ENCODE data around the gene MYRIP.

Gene MYRIP

DNA sequence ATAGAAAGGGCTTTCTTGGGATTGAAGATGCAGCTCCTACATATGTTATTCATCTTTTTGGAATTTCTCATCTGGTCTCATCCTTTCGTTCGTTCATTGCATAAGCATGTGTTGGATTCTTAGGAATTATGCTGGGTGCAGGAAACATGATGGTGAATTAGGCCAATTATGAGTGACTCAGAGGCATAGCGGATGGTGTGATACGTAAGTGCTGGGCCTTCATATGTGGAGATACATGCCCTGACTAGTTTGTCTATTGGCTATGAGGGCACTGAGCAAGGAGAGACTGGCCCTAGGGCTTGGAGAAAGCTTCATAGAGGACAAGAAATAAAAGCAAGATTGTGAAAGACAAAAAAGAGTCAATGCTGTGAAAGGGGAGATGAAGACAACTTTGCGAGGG lies 235.1 kb downstream of the MYRIP start:
- Histone ChIP-seq H3K4me3 (replicated peaks; ENCODE audit: low read depth, low read length) (no peak overlapping the region), H3K36me3 (ENCODE audit: control insufficient read depth, insufficient read depth, low read length) (no peaks in the 10 kb centered on the region), H3K27me3 (replicated peaks; ENCODE audit: control insufficient read depth, insufficient read depth, low read length) (no peaks in the 10 kb centered on the region; the same call in 1 of the 2 replicates)
- TF ChIP-seq, protein P1, sequence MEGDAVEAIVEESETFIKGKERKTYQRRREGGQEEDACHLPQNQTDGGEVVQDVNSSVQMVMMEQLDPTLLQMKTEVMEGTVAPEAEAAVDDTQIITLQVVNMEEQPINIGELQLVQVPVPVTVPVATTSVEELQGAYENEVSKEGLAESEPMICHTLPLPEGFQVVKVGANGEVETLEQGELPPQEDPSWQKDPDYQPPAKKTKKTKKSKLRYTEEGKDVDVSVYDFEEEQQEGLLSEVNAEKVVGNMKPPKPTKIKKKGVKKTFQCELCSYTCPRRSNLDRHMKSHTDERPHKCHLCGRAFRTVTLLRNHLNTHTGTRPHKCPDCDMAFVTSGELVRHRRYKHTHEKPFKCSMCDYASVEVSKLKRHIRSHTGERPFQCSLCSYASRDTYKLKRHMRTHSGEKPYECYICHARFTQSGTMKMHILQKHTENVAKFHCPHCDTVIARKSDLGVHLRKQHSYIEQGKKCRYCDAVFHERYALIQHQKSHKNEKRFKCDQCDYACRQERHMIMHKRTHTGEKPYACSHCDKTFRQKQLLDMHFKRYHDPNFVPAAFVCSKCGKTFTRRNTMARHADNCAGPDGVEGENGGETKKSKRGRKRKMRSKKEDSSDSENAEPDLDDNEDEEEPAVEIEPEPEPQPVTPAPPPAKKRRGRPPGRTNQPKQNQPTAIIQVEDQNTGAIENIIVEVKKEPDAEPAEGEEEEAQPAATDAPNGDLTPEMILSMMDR (IDR thresholded peaks at IDR 0.05; ENCODE audit: insufficient read depth, low read length, poor library complexity, severe bottlenecking), result no peak
- DNase-seq (ENCODE audit: extremely low read depth, insufficient read length), result no peak

DNA sequence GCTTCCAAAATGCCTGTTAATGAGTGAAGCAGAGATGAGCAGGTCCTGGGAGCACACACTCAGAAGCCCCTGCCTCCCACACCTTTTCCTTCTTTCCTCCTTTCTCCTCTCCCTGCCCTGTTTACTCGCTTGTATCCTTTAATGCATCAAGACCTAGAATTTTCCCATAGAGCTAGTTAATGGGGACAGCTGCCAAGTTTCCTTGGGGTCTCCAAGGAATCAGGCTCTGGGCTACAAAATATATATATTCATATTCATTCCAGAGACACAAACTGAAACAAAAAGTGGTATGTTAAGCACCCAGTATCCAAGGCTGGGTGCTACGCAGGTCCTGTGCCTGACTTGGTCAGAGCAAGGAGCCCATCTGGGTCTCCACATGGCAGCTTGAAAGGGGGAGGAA lies 235.6 kb downstream of the MYRIP start:
- no peaks in the 10 kb centered on the region for H3K36me3 ChIP-seq (ENCODE audit: control insufficient read depth, insufficient read depth, low read length)
- DNase-seq (ENCODE audit: extremely low read depth, insufficient read length), result no peak
- H3K27me3 ChIP-seq (replicated peaks; ENCODE audit: control insufficient read depth, insufficient read depth, low read length), result no peaks in the 10 kb centered on the region; the same call in 1 of the 2 replicates
- no peak overlapping the region for H3K4me3 ChIP-seq (replicated peaks; ENCODE audit: low read depth, low read length)
- TF ChIP-seq, protein P1 (IDR thresholded peaks at IDR 0.05; ENCODE audit: insufficient read depth, low read length, poor library complexity, severe bottlenecking), result no peak

DNA sequence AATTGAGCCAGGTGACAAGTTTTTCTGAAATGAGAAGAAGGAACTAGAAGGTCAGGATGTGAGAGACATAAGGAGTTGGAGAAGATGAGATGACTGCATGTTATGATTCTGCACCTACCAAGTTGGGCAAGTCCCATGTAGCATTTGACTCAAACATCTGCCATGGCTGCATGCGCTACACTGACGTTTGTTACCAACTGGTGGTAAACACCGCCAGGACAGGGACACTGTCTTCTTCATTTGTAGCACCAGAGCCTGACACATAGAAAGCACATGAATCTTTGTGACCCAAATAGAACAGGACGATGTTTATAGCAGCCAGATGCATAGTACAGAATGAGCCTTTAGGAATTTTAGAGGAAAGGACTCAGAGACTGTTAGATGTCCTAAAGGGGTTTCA lies 236.7 kb downstream of the MYRIP start:
- no peak for DNase-seq (ENCODE audit: extremely low read depth, insufficient read length)
- no peaks in the 10 kb centered on the region; the same call in 1 of the 2 replicates for H3K27me3 ChIP-seq (replicated peaks; ENCODE audit: control insufficient read depth, insufficient read depth, low read length)
- no peaks in the 10 kb centered on the region for H3K36me3 ChIP-seq (ENCODE audit: control insufficient read depth, insufficient read depth, low read length)
- H3K4me3 ChIP-seq (replicated peaks; ENCODE audit: low read depth, low read length), result no peak overlapping the region
- TF ChIP-seq, protein P1 (IDR thresholded peaks at IDR 0.05; ENCODE audit: insufficient read depth, low read length, poor library complexity, severe bottlenecking), result no peak

GRCh38 chr3:40047406-40047805 lies 238.0 kb downstream of the MYRIP start:
- no peak for DNase-seq (ENCODE audit: extremely low read depth, insufficient read length)
- TF ChIP-seq, protein P1 (IDR thresholded peaks at IDR 0.05; ENCODE audit: insufficient read depth, low read length, poor library complexity, severe bottlenecking), result no peak
- H3K27me3 ChIP-seq (replicated peaks; ENCODE audit: control insufficient read depth, insufficient read depth, low read length), result no peaks in the 10 kb centered on the region; the same call in 1 of the 2 replicates
- no peaks in the 10 kb centered on the region for H3K36me3 ChIP-seq (ENCODE audit: control insufficient read depth, insufficient read depth, low read length)
- H3K4me3 ChIP-seq (replicated peaks; ENCODE audit: low read depth, low read length), result no peak overlapping the region

DNA sequence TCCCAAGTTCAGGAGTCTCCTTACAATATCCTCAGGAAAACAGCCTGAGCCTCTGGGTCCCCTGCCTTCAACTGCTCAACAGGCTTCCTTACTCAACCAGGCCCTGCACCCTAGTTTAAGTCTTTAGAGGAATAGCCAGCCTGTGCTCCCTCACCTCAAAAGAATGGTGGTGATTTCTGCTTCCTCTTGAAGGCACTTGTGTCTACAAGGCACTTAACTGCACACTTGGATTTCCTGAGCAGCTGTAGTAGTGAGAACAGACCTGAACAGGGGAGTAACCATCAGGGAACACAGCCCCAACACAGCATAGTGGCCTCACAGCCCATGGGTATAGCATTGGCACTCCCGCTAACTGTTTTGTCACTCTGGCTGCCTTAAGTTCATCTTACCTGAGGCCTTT lies 244.3 kb downstream of the MYRIP start:
- Histone ChIP-seq H3K36me3 (ENCODE audit: control insufficient read depth, insufficient read depth, low read length) (no peaks in the 10 kb centered on the region), H3K4me3 (replicated peaks; ENCODE audit: low read depth, low read length) (no peak overlapping the region), H3K27me3 (replicated peaks; ENCODE audit: control insufficient read depth, insufficient read depth, low read length) (no peaks in the 10 kb centered on the region)
- no peak for DNase-seq (ENCODE audit: extremely low read depth, insufficient read length)
- TF ChIP-seq, protein P1 (IDR thresholded peaks at IDR 0.05; ENCODE audit: insufficient read depth, low read length, poor library complexity, severe bottlenecking), result no peak

DNA sequence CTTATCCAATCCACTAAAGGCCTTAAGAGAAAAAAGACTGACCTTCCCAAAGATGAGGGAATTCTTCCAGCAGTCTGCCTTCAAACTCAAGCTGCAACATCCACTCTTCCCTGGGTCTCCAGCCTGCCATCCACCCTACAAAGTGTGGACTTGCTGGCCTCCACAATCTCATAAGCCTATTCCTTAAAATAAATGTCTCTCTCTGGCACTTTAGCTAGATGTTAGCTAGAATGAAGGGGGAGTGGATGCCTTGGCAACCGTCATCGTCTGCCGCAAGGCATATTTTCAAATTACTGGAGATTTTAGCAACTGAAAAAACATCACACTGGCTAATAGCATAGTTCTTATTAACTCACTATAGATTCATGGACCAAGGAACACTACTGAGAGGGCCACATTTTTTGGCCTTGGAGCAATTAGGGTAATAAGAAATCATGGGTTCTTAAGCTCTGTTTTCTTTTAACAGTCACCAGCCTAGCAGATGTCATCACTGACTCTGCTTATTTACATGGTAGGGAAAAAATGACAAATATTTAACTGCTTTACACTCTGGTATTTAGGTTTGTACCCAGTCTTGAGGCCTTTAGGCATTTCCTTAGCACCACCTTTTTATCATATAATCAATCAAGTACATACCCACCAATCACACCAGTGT lies 245.3 kb downstream of the MYRIP start:
- no peaks in the 10 kb centered on the region for H3K36me3 ChIP-seq (ENCODE audit: control insufficient read depth, insufficient read depth, low read length)
- DNase-seq (ENCODE audit: extremely low read depth, insufficient read length), result no peak

More for the DNA sequence above, 245.3 kb downstream of the MYRIP start:
- TF ChIP-seq, protein P1 (IDR thresholded peaks at IDR 0.05; ENCODE audit: insufficient read depth, low read length, poor library complexity, severe bottlenecking), result no peak
- Histone ChIP-seq H3K4me3 (replicated peaks; ENCODE audit: low read depth, low read length) (no peak overlapping the region), H3K27me3 (replicated peaks; ENCODE audit: control insufficient read depth, insufficient read depth, low read length) (no peaks in the 10 kb centered on the region)

Data from GM06990 (cell line).